ENCODE measurements around the gene CRIP1.

The CRIP1 gene

DNA sequence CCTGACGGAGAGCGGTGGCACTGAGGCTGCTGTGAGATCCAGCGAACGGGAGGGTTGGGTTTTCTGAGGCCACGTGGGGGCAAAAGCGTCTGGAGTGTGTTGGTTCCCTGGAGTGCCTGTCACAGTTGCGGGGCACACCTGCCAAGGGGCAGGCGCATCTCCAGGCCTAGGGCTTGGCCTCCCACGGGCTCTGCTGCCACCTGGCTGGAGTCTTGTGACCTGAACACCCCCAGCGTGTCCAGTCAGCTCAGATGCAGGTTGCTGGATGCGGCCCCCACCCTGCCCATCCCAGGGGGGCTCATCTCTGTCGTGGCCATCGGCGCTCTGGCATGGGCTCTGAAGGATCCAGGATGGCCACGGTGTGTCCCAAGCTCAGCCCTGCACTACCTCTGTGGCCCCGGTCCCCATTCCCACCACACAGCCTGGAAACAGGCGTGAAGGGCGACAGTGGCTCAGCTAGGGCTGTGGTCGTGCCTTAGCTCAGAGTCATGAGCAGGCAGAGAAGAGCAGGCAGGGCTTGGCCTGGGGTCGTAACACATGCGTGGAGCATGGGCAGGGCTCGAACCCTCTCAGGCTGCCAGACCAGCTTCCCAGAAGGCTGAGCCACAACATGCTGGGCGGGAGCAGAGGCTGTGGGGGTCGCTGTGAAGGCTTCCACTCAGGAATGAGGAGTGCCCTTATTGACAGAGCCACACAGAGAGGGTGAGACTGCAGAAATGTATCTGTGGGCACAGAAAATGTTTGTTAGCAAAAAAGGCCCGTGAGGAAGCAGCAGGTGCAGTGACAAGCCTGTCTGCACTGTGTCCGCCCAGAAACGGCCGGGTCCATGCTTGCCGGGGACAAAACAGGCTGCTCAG, 35.6 kb upstream of the CRIP1 start:
- DNase-seq (ENCODE audit: low read depth) = no peak

DNA sequence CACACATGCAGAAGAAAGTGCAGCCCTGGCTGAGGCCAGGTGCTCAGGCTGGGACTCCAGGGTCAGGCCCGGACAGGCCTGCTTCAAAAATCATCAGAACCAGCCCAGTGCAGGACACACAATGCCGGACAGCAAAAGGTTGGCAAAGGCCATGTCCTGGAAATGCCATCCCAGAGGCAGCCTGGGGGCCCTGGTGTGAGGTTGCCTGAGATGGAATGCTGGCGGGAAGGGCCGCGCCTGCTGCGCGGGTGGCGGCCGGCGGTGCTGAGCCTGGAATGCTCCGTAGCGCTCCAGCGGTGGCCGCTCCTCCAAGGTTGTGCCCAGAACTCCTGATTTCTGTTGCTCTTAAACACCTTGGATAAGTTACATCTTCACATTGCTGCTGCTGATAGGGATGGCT, 33.7 kb upstream of the CRIP1 start:
- no peak for DNase-seq (ENCODE audit: low read depth)

GRCh38 chr14:105453847-105454246, 32.8 kb upstream of the CRIP1 start:
- DNase-seq (ENCODE audit: low read depth) = no peak

DNA sequence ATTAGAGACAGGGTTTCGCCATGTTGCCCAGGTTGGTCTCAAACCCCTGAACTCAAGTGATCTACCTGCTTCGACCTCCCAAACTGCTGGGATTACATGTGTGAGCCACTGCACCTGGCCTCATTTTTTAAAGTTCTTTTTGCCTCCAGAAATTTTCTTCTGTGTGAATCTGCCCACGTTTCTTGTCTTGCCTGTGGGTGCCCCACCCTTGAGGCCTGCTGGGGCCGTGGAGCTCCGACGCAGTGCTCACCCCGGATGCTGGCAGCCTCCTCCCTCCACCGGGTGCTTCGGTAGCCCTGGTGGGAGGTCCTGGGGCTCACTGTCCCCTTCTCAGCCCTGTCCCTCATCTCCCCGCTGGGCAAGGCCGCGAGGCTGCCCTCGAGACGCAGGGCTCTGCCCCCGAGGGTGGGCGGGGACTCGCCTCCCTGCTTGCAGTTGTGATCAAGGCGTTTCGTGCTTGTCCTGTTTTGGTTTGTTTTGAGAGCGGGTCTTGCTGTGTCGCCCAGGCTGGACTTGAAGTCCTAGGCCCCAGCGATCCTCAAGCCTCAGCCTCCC, 31.5 kb upstream of the CRIP1 start:
- no peak for DNase-seq (ENCODE audit: low read depth)

GRCh38 chr14:105455766-105456660, 30.7 kb upstream of the CRIP1 start:
- DNase-seq (ENCODE audit: low read depth) = no peak

GRCh38 chr14:105456736-105457617, 29.7 kb upstream of the CRIP1 start:
- DNase-seq (ENCODE audit: low read depth) = no peak

DNA sequence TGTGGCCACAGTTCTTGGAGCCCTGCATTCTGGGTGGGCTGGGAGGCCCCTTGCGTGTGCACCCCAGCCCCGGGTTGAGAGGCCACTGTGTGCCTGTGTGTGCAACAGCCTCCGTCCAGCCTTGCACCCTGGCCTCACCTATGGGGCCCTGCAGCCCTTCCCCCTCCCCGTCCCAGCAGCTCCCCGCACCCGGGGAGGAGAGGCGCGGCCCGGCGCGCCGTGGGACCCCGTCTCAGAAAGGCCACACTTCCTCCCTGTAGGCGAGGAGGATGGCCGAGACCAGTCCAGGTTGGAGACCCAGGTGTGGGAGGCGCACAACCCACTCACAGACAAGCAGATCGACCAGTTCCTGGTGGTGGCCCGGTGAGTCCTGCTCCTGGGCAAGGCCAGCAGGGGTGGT, 28.7 kb upstream of the CRIP1 start:
- no peak for DNase-seq (ENCODE audit: low read depth)

- no peak for DNase-seq (ENCODE audit: low read depth)
Measured at GRCh38 chr14:105458571-105458970, 28.1 kb upstream of the CRIP1 start.

DNA sequence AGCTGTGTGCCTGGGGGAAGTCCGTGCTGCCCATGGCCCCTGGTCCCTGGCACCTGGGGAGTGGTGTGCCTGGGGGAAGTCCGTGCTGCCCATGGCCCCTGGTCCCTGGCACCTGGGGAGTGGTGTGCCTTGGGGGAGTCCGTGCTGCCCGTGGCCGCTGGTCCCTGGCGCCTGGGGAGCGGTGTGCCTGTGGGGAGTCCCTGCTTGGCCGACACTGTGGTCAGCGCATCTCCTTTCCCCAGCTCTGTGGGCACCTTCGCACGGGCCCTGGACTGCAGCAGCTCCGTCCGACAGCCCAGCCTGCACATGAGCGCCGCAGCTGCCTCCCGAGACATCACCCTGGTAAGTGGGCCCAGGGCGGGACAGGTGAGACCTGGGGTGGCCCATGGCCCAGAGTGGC, 26.6 kb upstream of the CRIP1 start:
- DNase-seq (ENCODE audit: low read depth) = no peak

- no peak for DNase-seq (ENCODE audit: low read depth)
Measured at GRCh38 chr14:105460616-105461015, 26.1 kb upstream of the CRIP1 start.

GRCh38 chr14:105461903-105462302, 24.8 kb upstream of the CRIP1 start:
- no peak for DNase-seq (ENCODE audit: low read depth)

DNA sequence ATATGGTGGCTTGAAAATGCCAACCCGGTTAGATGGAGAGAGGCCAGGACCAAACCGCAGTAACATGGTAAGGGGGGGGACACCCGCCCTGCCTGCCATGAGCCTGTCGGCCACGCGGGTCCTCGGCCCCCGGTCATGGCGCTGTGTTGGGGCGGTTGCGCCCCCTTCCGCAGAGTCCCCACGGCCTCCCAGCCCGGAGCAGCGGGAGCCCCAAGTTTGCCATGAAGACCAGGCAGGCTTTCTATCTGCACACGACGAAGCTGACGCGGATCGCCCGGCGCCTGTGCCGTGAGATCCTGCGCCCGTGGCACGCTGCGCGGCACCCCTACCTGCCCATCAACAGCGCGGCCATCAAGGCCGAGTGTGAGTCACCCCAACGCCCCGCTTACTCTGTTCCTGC, 22.2 kb upstream of the CRIP1 start:
- DNase-seq (ENCODE audit: low read depth) = no peak

DNA sequence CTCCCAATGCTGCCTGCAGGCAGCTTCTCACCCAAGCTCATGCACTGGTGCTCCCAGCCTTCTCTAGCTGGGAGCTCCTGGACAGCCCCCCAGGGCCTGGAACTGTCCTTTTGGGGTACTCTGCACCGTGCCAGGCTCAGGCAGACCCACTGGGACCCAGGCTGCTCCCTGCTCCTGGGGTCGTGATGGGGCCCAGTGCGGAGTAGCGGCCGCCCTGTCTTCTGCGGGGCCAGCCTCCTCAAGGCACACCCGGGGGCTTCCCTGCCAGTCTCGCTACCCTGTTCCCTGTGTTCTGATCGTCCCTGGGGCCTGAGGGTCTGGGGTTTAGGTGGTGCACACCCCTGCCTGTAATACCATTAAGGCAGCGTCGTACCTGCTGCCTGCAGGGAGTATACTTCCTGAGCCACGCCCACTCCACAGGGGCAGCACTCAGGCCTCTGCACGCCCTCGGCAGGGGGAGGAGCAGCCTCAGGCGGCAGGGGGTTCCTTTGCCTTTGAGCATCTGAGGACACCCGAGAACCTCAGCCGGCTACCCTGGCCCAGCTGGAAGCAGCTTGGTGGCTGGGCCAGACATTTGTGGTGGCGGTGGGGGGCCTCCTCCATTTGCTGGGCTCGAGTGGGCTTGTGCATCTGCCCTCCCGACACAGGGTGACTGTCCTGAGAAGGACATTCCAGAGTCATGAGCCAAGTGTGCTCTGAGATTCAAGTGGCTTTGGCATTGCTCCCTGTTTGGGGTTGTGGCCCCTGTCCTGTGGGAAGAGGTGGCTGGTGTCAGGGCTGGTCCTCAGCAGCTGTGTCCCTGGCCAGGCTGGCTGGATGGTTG, 21.3 kb upstream of the CRIP1 start:
- DNase-seq (ENCODE audit: low read depth) = no peak

GRCh38 chr14:105466531-105467248, 20.0 kb upstream of the CRIP1 start:
- no peak for DNase-seq (ENCODE audit: low read depth)

GRCh38 chr14:105467249-105467941, 19.3 kb upstream of the CRIP1 start:
- no peak for DNase-seq (ENCODE audit: low read depth)

- no peak for DNase-seq (ENCODE audit: low read depth)
Measured at GRCh38 chr14:105467942-105468471, 18.7 kb upstream of the CRIP1 start.

DNA sequence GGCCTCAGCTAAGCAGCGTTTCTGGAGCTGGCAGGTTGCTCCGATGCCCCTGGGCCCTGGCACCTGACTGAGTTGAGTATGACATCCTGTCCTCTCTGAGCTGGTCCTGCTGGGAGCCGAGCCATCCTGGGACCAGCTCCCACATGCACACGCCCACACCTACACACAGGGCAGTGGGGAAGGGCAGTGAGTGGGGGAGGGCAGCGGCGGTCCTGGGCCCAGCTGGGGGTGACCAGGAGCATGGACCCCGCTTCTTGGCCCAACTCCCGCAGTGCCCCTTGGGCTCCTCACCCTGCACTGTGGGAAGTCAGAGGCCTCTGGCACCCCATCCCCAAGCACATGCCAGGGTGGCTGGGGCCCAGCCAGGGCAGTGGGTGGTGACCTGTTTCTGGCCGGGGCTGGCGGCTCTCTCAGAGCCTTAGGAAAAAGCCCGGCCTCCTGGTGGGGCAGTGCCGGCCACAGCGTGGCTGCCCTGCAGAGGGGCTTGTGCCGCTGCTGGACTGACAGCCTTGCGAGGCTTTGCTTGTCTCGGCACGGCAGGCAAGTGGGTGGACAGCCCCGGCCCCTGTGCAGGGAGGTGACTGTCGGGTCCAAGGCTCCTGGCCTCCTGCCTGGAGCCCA, 18.0 kb upstream of the CRIP1 start:
- DNase-seq (ENCODE audit: low read depth) = no peak

- DNase-seq (ENCODE audit: low read depth) = no peak
Measured at GRCh38 chr14:105469456-105470349, 17.0 kb upstream of the CRIP1 start.
